Measurements from ENCODE around the gene AMOTL1.

- TF ChIP-seq POLR2AphosphoS5 (IDR thresholded peaks at IDR 0.05; ENCODE audit: borderline replicate concordance, low read depth, low read length) (no peak), EZH2 (IDR thresholded peaks at IDR 0.05) (no peak)
Measured at GRCh38 chr11:94721565-94722292, 46.4 kb upstream of the AMOTL1 start.

All from SK-N-MC (cell line).